Measurements from ENCODE around the gene NLRP4. TPM values are rescaled to one million over a fixed set of nuclear protein-coding genes. Genes with fewer than 3 reads are reported as not detected.

Gene NLRP4
- not detected in 2 replicates for total RNA-seq

GRCh38 chr19:55836340-55836739, at the start of gene NLRP4:
TSS of gene NLRP4 (plus strand) at chr19:55836540. CDS start at chr19:55852081, 15,541 bp downstream.

GRCh38 chr19:55831846-55832245, 4.5 kb upstream of the NLRP4 start, which contains the start of gene NLRP11:
TSS of gene NLRP11 (minus strand) at chr19:55831999. CDS start at chr19:55818174, 13,825 bp downstream.

Other genes with a start within 250 kb of the NLRP4 start
- 1.8 and 2.6 TPM in 2 replicates for gene FIZ1, start 237.0 kb upstream of the NLRP4 start, total RNA-seq
- 7.8 and 10.3 TPM in 2 replicates for gene ZNF524, start 236.3 kb upstream of the NLRP4 start, total RNA-seq
- gene ZNF865, start 230.9 kb upstream of the NLRP4 start, total RNA-seq = 0.61 and 0.65 TPM in 2 replicates
- 3.6 and 3.8 TPM in 2 replicates for gene ZNF784, start 212.0 kb upstream of the NLRP4 start, total RNA-seq
- gene ZNF580, start 195.5 kb upstream of the NLRP4 start, total RNA-seq = 1.9 and 2.7 TPM in 2 replicates
- gene ZNF581, start 192.9 kb upstream of the NLRP4 start, total RNA-seq = 16.1 and 21.4 TPM in 2 replicates
- 7.6 and 7.8 TPM in 2 replicates for gene CCDC106, start 188.3 kb upstream of the NLRP4 start, total RNA-seq
- gene U2AF2, start 181.5 kb upstream of the NLRP4 start, total RNA-seq = 87.7 and 143 TPM in 2 replicates
- 19.2 and 50.8 TPM in 2 replicates for gene EPN1, start 161.3 kb upstream of the NLRP4 start, total RNA-seq
- not detected in 2 replicates for gene NLRP9, start 98.1 kb upstream of the NLRP4 start, total RNA-seq
- gene RFPL4A, start 77.4 kb upstream of the NLRP4 start, total RNA-seq = under 0.01 TPM in 1 of 2 replicates, not detected in the other
- not detected in 2 replicates for gene RFPL4AL1, start 67.4 kb upstream of the NLRP4 start, total RNA-seq
- not detected in 2 replicates for gene NLRP11, start 4.5 kb upstream of the NLRP4 start, total RNA-seq
- gene NLRP13, start 95.8 kb downstream of the NLRP4 start, total RNA-seq = not detected in 2 replicates
- gene NLRP8, start 111.3 kb downstream of the NLRP4 start, total RNA-seq = not detected in 2 replicates
- gene NLRP5, start 150.2 kb downstream of the NLRP4 start, total RNA-seq = not detected in 2 replicates